SU-DHL-6 (cell line): ENCODE results near the gene CCDC187.
A peak's percentile ranks its signal among the peaks of the same experiment; 100 is the strongest.

Experiments used
- H2AFZ ChIP-seq: fragments of 200-600 bp; sonication (generic); 2 replicates; pipeline ENCODE4 v1.6.1; 2014; ENCODE audit warnings: low read depth, mild to moderate bottlenecking, moderate library complexity, mixed read lengths, antibody characterized with exemption, low read length; ENCODE audit not compliant: severe bottlenecking
- H3F3A ChIP-seq: fragments of 200-600 bp; shearing (Covaris generic); 2 replicates; pipeline ENCODE4 v1.6.0; 2016; ENCODE audit warnings: antibody characterized with exemption, mild to moderate bottlenecking; ENCODE audit not compliant: insufficient read depth
- H3K27ac ChIP-seq: fragments of 200-600 bp; sonication (generic); 2 replicates; pipeline ENCODE4 v1.5.1; 2016; ENCODE audit warnings: low read depth, mild to moderate bottlenecking, low read length, moderate library complexity, mixed read lengths
- H3K27me3 ChIP-seq: fragments of 200-600 bp; sonication (generic), shearing (Covaris generic); 2 replicates; pipeline ENCODE4 v1.6.0; 2014; ENCODE audit warnings: mild to moderate bottlenecking, low read length
- H3K36me3 ChIP-seq: fragments of 200-600 bp; sonication (generic); 2 replicates; pipeline ENCODE4 v1.6.1; 2014; ENCODE audit warnings: mild to moderate bottlenecking, low read length, mixed read lengths
- H3K4me2 ChIP-seq: fragments of 300-600, 200-600 bp; shearing (Covaris generic), sonication (generic); 2 replicates; pipeline ENCODE4 v1.6.0; 2014; ENCODE audit warnings: low read length, low read depth, mild to moderate bottlenecking; ENCODE audit not compliant: poor library complexity, severe bottlenecking
- H3K4me3 ChIP-seq: fragments of 200-600 bp; sonication (generic); 2 replicates; pipeline ENCODE4 v1.5.1; 2014; ENCODE audit warnings: antibody characterized with exemption, low read length, mild to moderate bottlenecking, mixed read lengths; ENCODE audit not compliant: insufficient read depth, poor library complexity, severe bottlenecking
- H3K79me2 ChIP-seq: fragments of 200-600 bp; sonication (generic); 2 replicates; pipeline ENCODE4 v1.6.1; 2014; ENCODE audit warnings: mild to moderate bottlenecking, low read length, moderate library complexity; ENCODE audit not compliant: insufficient read depth
- H3K9ac ChIP-seq: fragments of 200-600 bp; sonication (generic); 2 replicates; pipeline ENCODE4 v1.7.0; 2014; ENCODE audit warnings: mild to moderate bottlenecking, low read length
- H3K9me2 ChIP-seq: fragments of 200-600 bp; sonication (generic); replicated peaks from 2 replicates; pipeline ENCODE4 v1.6.1; 2014; ENCODE audit warnings: low read length; ENCODE audit not compliant: insufficient read depth
- H3K9me3 ChIP-seq: fragments of 200-600 bp; sonication (generic); 2 replicates; pipeline ENCODE4 v1.6.1; 2014; ENCODE audit warnings: low read length, mixed read lengths; ENCODE audit not compliant: insufficient read depth
- H4K20me1 ChIP-seq: fragments of 200-600 bp; sonication (generic); 2 replicates; pipeline ENCODE4 v1.6.1; 2014; ENCODE audit warnings: low read depth, mild to moderate bottlenecking, antibody characterized with exemption, low read length, moderate library complexity, mixed read lengths
- EZH2phosphoT487 ChIP-seq: fragments of 200-600 bp; sonication (generic), shearing (Covaris generic); conservative IDR thresholded peaks from 2 replicates; pipeline ENCODE4 v1.6.1; 2018; ENCODE audit warnings: mild to moderate bottlenecking, antibody characterized with exemption, low read length, moderate library complexity, mixed read lengths
- TF ChIP-seq, protein P1 (sequence below): fragments of 200-600 bp; sonication (generic); IDR thresholded peaks from one replicate; pipeline ENCODE4 v1.5.1; 2017; ENCODE audit warnings: antibody characterized with exemption, mild to moderate bottlenecking, low read length, moderate library complexity; ENCODE audit not compliant: insufficient read depth, poor library complexity, severe bottlenecking

The CCDC187 gene

DNA sequence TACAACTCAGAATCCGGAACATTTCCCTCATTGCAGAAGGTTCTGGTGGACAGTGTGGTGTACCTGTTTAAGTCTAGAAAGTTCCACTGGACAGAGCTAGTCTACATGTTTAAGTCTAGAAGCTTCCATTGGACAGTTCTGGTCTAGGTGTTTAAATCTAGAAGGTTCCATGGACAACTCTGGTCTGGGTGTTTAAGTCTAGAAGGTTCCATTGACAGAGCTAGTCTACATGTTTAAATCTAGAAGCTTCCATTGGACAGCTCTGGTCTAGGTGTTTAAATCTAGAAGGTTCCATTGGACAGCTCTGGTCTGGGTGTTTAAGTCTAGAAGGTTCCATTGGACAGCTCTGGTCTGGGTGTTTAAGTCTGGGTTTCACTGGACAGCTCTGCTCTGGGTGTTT, 25.0 kb downstream of the CCDC187 start:
- TF ChIP-seq EZH2phosphoT487: no peak
- TF ChIP-seq, protein P1, sequence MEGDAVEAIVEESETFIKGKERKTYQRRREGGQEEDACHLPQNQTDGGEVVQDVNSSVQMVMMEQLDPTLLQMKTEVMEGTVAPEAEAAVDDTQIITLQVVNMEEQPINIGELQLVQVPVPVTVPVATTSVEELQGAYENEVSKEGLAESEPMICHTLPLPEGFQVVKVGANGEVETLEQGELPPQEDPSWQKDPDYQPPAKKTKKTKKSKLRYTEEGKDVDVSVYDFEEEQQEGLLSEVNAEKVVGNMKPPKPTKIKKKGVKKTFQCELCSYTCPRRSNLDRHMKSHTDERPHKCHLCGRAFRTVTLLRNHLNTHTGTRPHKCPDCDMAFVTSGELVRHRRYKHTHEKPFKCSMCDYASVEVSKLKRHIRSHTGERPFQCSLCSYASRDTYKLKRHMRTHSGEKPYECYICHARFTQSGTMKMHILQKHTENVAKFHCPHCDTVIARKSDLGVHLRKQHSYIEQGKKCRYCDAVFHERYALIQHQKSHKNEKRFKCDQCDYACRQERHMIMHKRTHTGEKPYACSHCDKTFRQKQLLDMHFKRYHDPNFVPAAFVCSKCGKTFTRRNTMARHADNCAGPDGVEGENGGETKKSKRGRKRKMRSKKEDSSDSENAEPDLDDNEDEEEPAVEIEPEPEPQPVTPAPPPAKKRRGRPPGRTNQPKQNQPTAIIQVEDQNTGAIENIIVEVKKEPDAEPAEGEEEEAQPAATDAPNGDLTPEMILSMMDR: no peak
- no peak overlapping the region for H3K4me2 ChIP-seq
- no peaks in the 10 kb centered on the region for H3F3A ChIP-seq
- H3K9me2 ChIP-seq: no peaks in the 10 kb centered on the region
- H3K9me3 ChIP-seq: no peaks in the 10 kb centered on the region
- no peaks in the 10 kb centered on the region for H3K79me2 ChIP-seq
- H3K4me3 ChIP-seq: no peak overlapping the region
- H4K20me1 ChIP-seq: no peaks in the 10 kb centered on the region
- H3K36me3 ChIP-seq: no peaks in the 10 kb centered on the region
- H2AFZ ChIP-seq: no peak overlapping the region
- H3K27ac ChIP-seq: no peak overlapping the region
- H3K27me3 ChIP-seq: no peaks in the 10 kb centered on the region
- H3K9ac ChIP-seq: no peak overlapping the region

DNA sequence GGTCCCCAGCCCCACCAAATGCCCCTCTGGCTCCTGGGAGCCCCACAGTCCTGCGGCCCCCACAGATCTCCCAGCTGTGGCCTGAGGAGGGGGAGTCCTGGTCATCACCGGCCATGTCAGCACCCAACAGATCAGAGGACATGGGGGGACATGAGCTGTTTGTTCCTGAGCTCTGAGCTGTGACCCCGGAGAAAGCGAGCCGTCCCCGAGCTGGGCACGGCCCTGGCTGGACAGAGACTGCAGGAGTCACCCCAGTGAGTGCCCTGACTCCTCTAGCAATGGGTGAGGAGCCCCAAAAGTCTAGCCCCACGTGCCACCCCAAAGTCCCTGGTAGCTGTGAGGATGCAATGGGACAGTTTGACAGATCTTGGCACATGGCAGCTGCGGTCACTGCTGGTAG, 25.7 kb downstream of the CCDC187 start:
- H3K9me3 ChIP-seq: no peaks in the 10 kb centered on the region
- no peaks in the 10 kb centered on the region for H3K9me2 ChIP-seq
- no peak overlapping the region for H3K4me2 ChIP-seq
- no peak overlapping the region for H2AFZ ChIP-seq
- H3F3A ChIP-seq: no peaks in the 10 kb centered on the region
- TF ChIP-seq, protein P1: no peak
- no peak for TF ChIP-seq EZH2phosphoT487
- H4K20me1 ChIP-seq: no peaks in the 10 kb centered on the region
- H3K4me3 ChIP-seq: no peak overlapping the region
- no peak overlapping the region for H3K27ac ChIP-seq
- H3K27me3 ChIP-seq: no peaks in the 10 kb centered on the region
- H3K79me2 ChIP-seq: no peaks in the 10 kb centered on the region
- H3K36me3 ChIP-seq: no peaks in the 10 kb centered on the region
- no peak overlapping the region for H3K9ac ChIP-seq

DNA sequence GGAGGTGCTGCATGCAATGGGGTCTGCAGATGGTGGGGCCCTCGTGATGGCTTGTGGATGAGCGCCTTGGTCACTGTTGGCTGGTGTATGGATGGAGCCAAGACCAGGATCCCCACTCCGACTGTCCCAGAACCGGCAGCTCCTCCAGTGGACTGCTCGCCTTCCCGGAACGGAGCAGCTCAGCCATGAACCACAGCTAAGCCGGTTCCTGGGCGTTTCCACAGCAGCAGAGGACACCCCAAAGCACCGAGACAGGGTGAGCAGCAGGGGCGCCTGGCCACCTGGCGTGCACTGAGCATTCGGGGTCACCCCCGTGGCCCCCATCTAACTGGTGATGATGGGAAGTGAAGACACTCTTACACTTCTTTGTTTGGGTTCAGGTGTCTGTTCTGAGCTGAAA, 26.1 kb downstream of the CCDC187 start:
- no peaks in the 10 kb centered on the region for H3K79me2 ChIP-seq
- H3K27me3 ChIP-seq: no peaks in the 10 kb centered on the region
- H2AFZ ChIP-seq: no peak overlapping the region
- H3K9me2 ChIP-seq: no peaks in the 10 kb centered on the region
- no peak overlapping the region for H3K9ac ChIP-seq
- TF ChIP-seq EZH2phosphoT487: no peak
- TF ChIP-seq, protein P1: peak; percentile 17
- no peak overlapping the region for H3K4me2 ChIP-seq
- H3K4me3 ChIP-seq: no peak overlapping the region
- H3F3A ChIP-seq: no peaks in the 10 kb centered on the region
- H4K20me1 ChIP-seq: no peaks in the 10 kb centered on the region
- no peaks in the 10 kb centered on the region for H3K9me3 ChIP-seq
- H3K36me3 ChIP-seq: no peaks in the 10 kb centered on the region
- H3K27ac ChIP-seq: no peak overlapping the region
